Upper lobe of left lung (tissue), 4 donors: ENCODE results near the gene AGBL4.

ENCODE experiments used
- EP300 ChIP-seq, 4 donors: sonication (generic); formaldehyde crosslinking; IDR thresholded peaks; one replicate each; pipeline ENCODE4 v1.5.1; 2017; ENCODE audit warnings: antibody characterized with exemption in 4 of 4, control low read depth in 2 of 4
- POLR2A ChIP-seq, 4 donors: fragments of 450-650 bp; IDR thresholded peaks; one replicate each; pipeline ENCODE4 v1.5.1; 2016 to 2017; ENCODE audit warnings: antibody characterized with exemption in 4 of 4, mild to moderate bottlenecking in 2 of 4
- POLR2AphosphoS5 ChIP-seq, 2 donors: sonication (generic); formaldehyde crosslinking; IDR thresholded peaks; one replicate each; pipeline ENCODE4 v1.5.1; 2017; ENCODE audit warnings: antibody characterized with exemption in 2 of 2
- TF ChIP-seq, protein P1 (sequence below), 6 experiments: fragments of 450-650 bp in 4 of 6; fragments of 200-600 bp in 2 of 6; sonication (generic) in 2 of 6; IDR thresholded peaks; one replicate each; pipeline ENCODE4 v1.5.1; 2016 to 2019; ENCODE audit warnings: antibody characterized with exemption in 6 of 6

DNA sequence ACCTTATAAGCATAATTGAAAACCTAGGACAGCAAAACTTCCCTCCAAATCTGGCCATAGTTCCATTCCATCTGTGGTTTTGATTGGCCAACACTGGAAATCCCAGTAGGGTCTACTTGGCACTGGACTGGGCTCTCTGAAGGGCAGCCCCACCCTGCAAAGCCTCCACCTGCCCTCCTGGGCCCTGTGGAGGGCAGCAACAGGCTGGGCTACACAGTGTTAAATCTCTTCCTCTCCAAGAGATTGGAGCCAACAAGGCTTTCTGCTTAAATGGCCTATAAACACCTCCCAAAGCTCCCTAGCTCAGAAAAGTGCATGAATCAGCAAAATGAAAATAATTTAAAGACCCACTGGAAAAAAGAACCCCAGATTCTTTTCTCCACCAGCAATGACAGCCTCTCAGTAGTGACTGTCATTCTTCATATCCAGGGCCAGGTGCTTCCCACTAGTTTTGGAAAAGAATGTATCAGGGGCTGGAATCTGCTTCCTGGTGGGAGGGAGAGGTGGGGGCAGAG is 1305.6 kb downstream of the AGBL4 start:
- TF ChIP-seq POLR2A (IDR thresholded peaks at IDR 0.05) (no peak), POLR2AphosphoS5 (IDR thresholded peaks at IDR 0.05) (no peak), EP300 (IDR thresholded peaks at IDR 0.05) (no peak)
- TF ChIP-seq, protein P1, sequence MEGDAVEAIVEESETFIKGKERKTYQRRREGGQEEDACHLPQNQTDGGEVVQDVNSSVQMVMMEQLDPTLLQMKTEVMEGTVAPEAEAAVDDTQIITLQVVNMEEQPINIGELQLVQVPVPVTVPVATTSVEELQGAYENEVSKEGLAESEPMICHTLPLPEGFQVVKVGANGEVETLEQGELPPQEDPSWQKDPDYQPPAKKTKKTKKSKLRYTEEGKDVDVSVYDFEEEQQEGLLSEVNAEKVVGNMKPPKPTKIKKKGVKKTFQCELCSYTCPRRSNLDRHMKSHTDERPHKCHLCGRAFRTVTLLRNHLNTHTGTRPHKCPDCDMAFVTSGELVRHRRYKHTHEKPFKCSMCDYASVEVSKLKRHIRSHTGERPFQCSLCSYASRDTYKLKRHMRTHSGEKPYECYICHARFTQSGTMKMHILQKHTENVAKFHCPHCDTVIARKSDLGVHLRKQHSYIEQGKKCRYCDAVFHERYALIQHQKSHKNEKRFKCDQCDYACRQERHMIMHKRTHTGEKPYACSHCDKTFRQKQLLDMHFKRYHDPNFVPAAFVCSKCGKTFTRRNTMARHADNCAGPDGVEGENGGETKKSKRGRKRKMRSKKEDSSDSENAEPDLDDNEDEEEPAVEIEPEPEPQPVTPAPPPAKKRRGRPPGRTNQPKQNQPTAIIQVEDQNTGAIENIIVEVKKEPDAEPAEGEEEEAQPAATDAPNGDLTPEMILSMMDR (IDR thresholded peaks at IDR 0.05): no peak
